ENCODE results near the gene CHTF8. TPM values are rescaled to one million over a fixed set of nuclear protein-coding genes. Genes with fewer than 3 reads are reported as not detected.

The CHTF8 gene
- total RNA-seq, 4 donors from 2014 or later: 59.8 to 94.4 (median 69.4) TPM

- DNase-seq (ENCODE audit: extremely low spot score): no peak
- intact Hi-C loops (cut with DNase I): loop anchor here (10.0 kb wide), 1 partner anchor 103 kb away; no protein-coding TSS in a partner anchor
- Histone ChIP-seq H3K9me3 (no peaks in the 10 kb centered on the region), H3K4me3 (peak overlapping the region in 1 of 4 donors; percentile 12), H3K27ac (replicated peaks in 1 of 4) (peak overlapping the region; percentile 79 to 87 (median 87)), H3K4me1 (peaks cover 16 to 61% (median 53%) of the 10 kb centered on the region in 4 donors), H3K36me3 (peaks cover 5 to 31% (median 25%) of the 10 kb centered on the region in 4 donors), H3K27me3 (no peaks in the 10 kb centered on the region)
- 44% methylated on average over 6 of the region's 6 CpGs for WGBS
- TF ChIP-seq POLR2AphosphoS5 (IDR thresholded peaks at IDR 0.05): no peak
- TF ChIP-seq EP300 (IDR thresholded peaks at IDR 0.05): no peak
- TF ChIP-seq POLR2A (IDR thresholded peaks at IDR 0.05; ENCODE audit: low read depth): no peak
- TF ChIP-seq CTCF (IDR thresholded peaks at IDR 0.05): no peak
These were observed 39.1 kb upstream of the CHTF8 start for GRCh38 chr16:69171325-69172084.

GRCh38 chr16:69169607-69170352 lies 37.4 kb upstream of the CHTF8 start:
- Histone ChIP-seq H3K27ac (replicated peaks in 1 of 4) (peak overlapping the region; percentile 79 to 87 (median 87)), H3K27me3 (no peaks in the 10 kb centered on the region), H3K9me3 (no peaks in the 10 kb centered on the region), H3K4me3 (no peak overlapping the region), H3K4me1 (peaks cover 14 to 56% (median 51%) of the 10 kb centered on the region in 4 donors), H3K36me3 (peaks cover 5 to 48% (median 39%) of the 10 kb centered on the region in 4 donors)
- TF ChIP-seq EP300 (IDR thresholded peaks at IDR 0.05): no peak
- no peak for TF ChIP-seq POLR2AphosphoS5 (IDR thresholded peaks at IDR 0.05)
- TF ChIP-seq CTCF (IDR thresholded peaks at IDR 0.05): no peak
- no peak for TF ChIP-seq POLR2A (IDR thresholded peaks at IDR 0.05; ENCODE audit: low read depth)
- intact Hi-C loops (cut with DNase I): loop anchor here (10.0 kb wide), 1 partner anchor 105 kb away; no protein-coding TSS in a partner anchor
- 88% methylated on average over 6 of the region's 6 CpGs for WGBS
- DNase-seq (ENCODE audit: extremely low spot score): no peak

GRCh38 chr16:69169051-69169450 lies 36.7 kb upstream of the CHTF8 start:
- Histone ChIP-seq H3K27ac (replicated peaks in 1 of 4) (peak overlapping the region in 1 of 4 donors; percentile 87), H3K4me1 (peaks cover 11 to 49% (median 44%) of the 10 kb centered on the region in 4 donors), H3K4me3 (no peak overlapping the region), H3K27me3 (no peaks in the 10 kb centered on the region), H3K36me3 (peaks cover 5 to 56% (median 44%) of the 10 kb centered on the region in 4 donors), H3K9me3 (no peaks in the 10 kb centered on the region)
- TF ChIP-seq EP300 (IDR thresholded peaks at IDR 0.05) (no peak), CTCF (IDR thresholded peaks at IDR 0.05) (no peak), POLR2A (IDR thresholded peaks at IDR 0.05; ENCODE audit: low read depth) (no peak), POLR2AphosphoS5 (IDR thresholded peaks at IDR 0.05) (no peak)
- intact Hi-C loops (cut with DNase I): no loop called here
- no peak for DNase-seq (ENCODE audit: extremely low spot score)
- 95% methylated on average over 4 of the region's 4 CpGs for WGBS

GRCh38 chr16:69166946-69167930 lies 34.9 kb upstream of the CHTF8 start:
- WGBS: 78% methylated on average over 7 of the region's 7 CpGs
- DNase-seq (ENCODE audit: extremely low spot score): no peak
- no peaks in the 10 kb centered on the region for H3K9me3 ChIP-seq

More at GRCh38 chr16:69166946-69167930, 34.9 kb upstream of the CHTF8 start:
- TF ChIP-seq POLR2A (IDR thresholded peaks at IDR 0.05; ENCODE audit: low read depth): no peak
- intact Hi-C loops (cut with DNase I): no loop called here
- Histone ChIP-seq H3K36me3 (peaks cover 5 to 73% (median 54%) of the 10 kb centered on the region in 4 donors), H3K27ac (replicated peaks in 1 of 4) (peak overlapping the region in 1 of 4 donors; percentile 3), H3K4me1 (peaks cover 0 to 31% (median 27%) of the 10 kb centered on the region in 4 donors), H3K27me3 (no peaks in the 10 kb centered on the region), H3K4me3 (no peak overlapping the region)
